Lower lobe of right lung (tissue), 2 donors: Measurements from ENCODE around the gene SAMD11. TPM values are rescaled to one million over a fixed set of nuclear protein-coding genes. Genes with fewer than 3 reads are reported as not detected.

Experiments
- ATAC-seq, 2 donors: fragments of 200-7000 bp; cut with Tn5 transposase; one replicate each; pipeline ENCODE4 v1.9.1; 2020 to 2022; ENCODE audit warnings: mild to moderate bottlenecking in 2 of 2, moderate library complexity in 2 of 2
- DNase-seq: peaks from one replicate; pipeline ENCODE4 v3.0.0-alpha.2; 2020
- H3K27ac ChIP-seq: fragments of 200-600 bp; one replicate; pipeline ENCODE4 v1.8.0; 2022
- H3K27me3 ChIP-seq: fragments of 200-600 bp; one replicate; pipeline ENCODE4 v1.8.0; 2022; ENCODE audit warnings: low read depth
- H3K36me3 ChIP-seq: fragments of 200-600 bp; one replicate; pipeline ENCODE4 v1.8.0; 2022; ENCODE audit warnings: mild to moderate bottlenecking
- H3K4me1 ChIP-seq: fragments of 200-600 bp; one replicate; pipeline ENCODE4 v1.8.0; 2022
- H3K4me3 ChIP-seq: fragments of 200-600 bp; one replicate; pipeline ENCODE4 v1.8.0; 2022; ENCODE audit warnings: mild to moderate bottlenecking
- H3K9me3 ChIP-seq: fragments of 200-600 bp; one replicate; pipeline ENCODE4 v1.8.0; 2022
- intact Hi-C: fragments of 100-400 bp; cut with DNase I; formaldehyde crosslinking; loops from one replicate; pipeline ENCODE4 v1.11.0; 2022
- total RNA-seq: library from RNA; stranded (reverse); fragmentation: NEBNext Ultra II Directional; extraction: Animal tissue kit (Norgen Biotek cat#: 25700); gene quantifications from one replicate; pipeline ENCODE4 v1.2.1, GENCODE V29; 2021
- TF ChIP-seq, protein P1 (sequence below): fragments of 200-600 bp; IDR thresholded peaks from one replicate; pipeline ENCODE4 v1.8.0; 2022; ENCODE audit warnings: antibody characterized with exemption, mild to moderate bottlenecking
- donor health status: DM: no; HTN: yes; CAD: no; lungs with severe emphysema.

The SAMD11 gene
- total RNA-seq, 1 donor from 2014 or later, result 2.2 TPM

DNA sequence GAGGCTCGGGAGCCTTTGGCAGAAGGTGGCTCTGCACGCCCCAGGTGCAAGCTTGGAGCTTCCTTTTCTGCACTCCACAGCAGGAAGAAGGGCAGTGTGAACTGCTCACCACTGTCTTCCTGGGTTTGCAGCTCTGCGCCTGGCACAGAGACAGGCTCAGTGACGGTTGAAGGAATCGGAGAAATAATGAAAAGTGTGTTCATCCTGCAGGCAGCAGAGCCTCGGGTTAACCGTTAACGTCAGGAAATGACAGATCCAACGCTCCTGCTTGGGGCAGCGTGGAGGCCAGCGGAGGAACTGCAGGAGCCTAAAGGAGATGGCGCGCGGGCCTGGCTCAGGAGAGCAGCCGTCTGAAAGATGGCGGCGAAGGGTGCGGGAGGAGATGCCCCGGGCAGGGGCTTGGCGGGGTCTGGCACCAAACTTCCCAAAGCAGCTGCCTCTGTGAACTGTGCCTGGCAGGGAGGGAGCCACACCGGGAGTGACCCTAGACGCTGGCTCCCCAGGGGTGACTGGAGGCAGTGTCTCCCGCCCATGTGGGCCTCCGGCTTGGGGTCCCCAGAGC, 10.9 kb upstream of the SAMD11 start:
- H3K4me3 ChIP-seq, result no peak overlapping the region
- peaks cover 78% of the 10 kb centered on the region for H3K27me3 ChIP-seq
- H3K36me3 ChIP-seq, result no peaks in the 10 kb centered on the region
- H3K27ac ChIP-seq, result no peak overlapping the region
- TF ChIP-seq, protein P1, sequence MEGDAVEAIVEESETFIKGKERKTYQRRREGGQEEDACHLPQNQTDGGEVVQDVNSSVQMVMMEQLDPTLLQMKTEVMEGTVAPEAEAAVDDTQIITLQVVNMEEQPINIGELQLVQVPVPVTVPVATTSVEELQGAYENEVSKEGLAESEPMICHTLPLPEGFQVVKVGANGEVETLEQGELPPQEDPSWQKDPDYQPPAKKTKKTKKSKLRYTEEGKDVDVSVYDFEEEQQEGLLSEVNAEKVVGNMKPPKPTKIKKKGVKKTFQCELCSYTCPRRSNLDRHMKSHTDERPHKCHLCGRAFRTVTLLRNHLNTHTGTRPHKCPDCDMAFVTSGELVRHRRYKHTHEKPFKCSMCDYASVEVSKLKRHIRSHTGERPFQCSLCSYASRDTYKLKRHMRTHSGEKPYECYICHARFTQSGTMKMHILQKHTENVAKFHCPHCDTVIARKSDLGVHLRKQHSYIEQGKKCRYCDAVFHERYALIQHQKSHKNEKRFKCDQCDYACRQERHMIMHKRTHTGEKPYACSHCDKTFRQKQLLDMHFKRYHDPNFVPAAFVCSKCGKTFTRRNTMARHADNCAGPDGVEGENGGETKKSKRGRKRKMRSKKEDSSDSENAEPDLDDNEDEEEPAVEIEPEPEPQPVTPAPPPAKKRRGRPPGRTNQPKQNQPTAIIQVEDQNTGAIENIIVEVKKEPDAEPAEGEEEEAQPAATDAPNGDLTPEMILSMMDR, result no peak
- no peaks in the 10 kb centered on the region for H3K4me1 ChIP-seq
- intact Hi-C loops, result no loop called here
- H3K9me3 ChIP-seq, result no peaks in the 10 kb centered on the region
- DNase-seq (peak; percentile 43), ATAC-seq (no peak)

DNA sequence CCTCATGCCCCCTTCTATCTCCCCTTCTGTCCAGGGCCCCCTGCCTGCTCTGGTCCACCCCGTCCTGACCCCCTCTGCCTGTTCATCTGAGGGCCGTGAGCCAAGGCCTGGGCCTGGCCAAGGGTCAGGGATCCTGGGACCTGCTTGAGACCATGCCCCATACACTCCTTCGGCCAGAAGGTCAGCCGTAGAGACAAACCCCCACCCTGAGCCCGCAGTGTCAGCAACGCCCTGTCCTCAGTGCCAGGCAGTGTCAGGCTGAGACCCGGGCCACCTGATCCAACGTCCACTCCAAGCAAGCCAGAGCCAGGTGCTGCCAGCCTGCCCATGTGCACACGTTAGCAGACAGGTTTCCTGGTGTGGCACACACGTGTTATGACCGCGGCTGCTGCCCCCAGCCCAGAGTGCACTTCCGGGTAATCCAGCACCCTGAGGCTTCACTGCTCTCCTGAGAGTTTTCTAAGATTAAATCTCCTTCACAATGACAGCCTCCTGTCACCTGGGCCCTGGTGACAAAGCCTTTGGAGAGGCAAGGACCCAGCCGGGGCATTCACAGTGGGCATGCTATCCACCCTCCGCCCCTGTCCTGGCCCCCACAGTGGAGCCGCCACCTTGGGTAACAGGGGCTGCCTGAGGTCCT, 10.1 kb upstream of the SAMD11 start:
- Histone ChIP-seq H3K27me3 (peaks cover 86% of the 10 kb centered on the region), H3K9me3 (no peaks in the 10 kb centered on the region), H3K27ac (no peak overlapping the region), H3K36me3 (no peaks in the 10 kb centered on the region), H3K4me3 (no peak overlapping the region), H3K4me1 (no peaks in the 10 kb centered on the region)
- intact Hi-C loops, result no loop called here
- ATAC-seq (no peak), DNase-seq (peak; percentile 44)
- TF ChIP-seq, protein P1, result no peak

DNA sequence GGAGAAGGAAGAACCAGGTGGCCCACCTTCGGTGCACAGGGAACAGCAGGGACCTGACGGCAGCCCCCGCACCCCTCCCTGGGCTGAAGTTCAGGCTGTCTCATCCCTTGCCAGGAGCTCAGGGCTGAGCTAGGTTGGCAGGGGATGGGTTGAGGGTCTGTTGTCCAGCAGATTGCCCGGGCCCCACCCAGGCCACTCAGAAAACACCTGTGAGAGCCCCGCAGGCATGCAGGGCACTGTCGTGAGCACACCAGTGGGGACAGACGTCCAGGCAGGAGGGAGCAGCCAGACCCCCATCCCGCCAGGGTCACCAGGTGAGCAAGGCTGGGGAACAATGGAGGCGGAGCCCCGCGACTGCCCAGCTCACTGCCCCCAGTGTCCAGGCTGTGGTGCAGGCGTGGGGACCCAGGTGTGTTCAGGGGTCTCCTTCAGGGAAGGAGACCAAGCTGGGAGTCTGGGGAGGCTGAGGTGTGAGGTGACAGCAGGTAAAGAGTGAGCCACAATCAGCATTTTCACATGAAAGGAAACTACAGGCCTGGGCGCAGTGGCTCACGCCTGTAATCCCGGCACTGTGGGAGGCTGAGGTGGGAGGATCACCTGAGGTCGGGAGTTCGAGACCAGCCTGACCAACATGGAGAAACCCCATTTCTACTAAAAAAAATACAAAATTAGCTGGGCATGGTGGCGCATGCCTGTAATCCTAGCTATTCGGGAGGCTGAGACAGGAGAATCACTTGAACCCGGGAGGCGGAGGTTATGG, 9.4 kb upstream of the SAMD11 start:
- ATAC-seq (no peak), DNase-seq (no peak)
- peaks cover 93% of the 10 kb centered on the region for H3K27me3 ChIP-seq
- H3K36me3 ChIP-seq, result no peaks in the 10 kb centered on the region
- intact Hi-C loops, result no loop called here
- no peak overlapping the region for H3K27ac ChIP-seq
- H3K9me3 ChIP-seq, result no peaks in the 10 kb centered on the region
- H3K4me3 ChIP-seq, result no peak overlapping the region
- no peaks in the 10 kb centered on the region for H3K4me1 ChIP-seq
- TF ChIP-seq, protein P1, result no peak

DNA sequence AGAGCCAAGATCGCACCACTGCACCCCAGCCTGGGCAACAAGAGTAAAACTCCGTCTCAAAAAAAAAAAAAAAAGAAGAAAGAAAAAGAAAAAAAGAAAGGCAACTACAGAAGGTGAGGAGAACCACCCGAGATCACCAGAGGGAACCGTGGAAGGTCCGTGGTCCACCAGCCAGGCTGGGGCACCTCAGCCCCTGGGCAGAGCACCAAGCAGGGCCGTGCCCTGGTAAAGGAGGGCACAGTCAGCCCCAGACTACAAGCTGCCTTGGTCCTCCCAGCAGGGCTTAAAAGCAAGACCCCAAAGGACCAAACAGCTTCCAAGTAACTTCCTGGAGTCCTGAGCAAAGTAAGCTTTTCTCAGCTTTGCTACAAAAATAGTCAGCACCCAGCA, 8.8 kb upstream of the SAMD11 start:
- Histone ChIP-seq H3K4me3 (no peak overlapping the region), H3K27me3 (peaks cover 98% of the 10 kb centered on the region), H3K4me1 (no peaks in the 10 kb centered on the region), H3K27ac (no peak overlapping the region), H3K36me3 (no peaks in the 10 kb centered on the region), H3K9me3 (no peaks in the 10 kb centered on the region)
- intact Hi-C loops, result no loop called here
- DNase-seq (no peak), ATAC-seq (no peak)
- TF ChIP-seq, protein P1, result no peak

DNA sequence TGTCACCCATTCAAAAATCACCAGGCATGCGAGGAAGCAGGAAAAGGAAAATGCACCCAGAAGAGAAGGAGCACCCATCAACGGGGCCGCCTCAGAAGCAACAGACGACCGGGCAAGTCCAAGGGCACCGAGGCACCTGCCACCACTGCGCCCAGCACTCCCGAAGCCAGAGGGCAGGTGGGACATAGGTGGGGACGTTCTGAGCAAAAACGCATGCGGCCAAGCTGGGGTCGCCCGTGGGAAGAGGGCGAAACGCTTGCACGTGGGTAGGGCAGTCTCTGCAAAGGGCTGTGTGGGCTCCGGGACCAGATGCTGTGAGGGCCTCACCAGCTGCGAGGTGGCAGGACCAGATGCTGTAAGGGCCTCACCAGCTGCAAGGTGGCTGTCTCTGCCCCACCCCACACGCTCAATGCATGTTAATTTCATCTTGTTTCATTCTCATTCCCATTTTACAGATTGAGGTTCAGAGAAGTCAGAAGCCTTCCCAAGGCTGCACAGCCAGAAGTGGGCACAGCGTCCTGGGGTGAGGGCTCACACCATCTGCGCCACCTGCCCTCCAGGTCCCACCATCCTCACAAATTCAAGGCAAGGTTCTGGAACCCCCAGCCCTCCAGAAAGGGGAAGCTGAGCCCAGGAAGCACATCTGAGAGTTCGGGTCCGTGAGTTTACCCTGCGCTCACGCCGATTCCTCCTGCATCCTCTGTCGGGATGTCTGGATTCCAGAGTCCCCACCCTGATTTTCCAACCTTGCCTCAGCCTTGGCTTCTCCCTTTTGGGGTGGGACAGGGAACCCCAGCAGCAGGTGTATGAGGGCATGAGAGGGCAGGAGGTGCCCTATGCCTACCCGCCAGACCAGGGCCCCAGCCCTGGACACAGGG, 8.2 kb upstream of the SAMD11 start:
- no peak for ATAC-seq
- H3K27me3 ChIP-seq, result peaks cover 99% of the 10 kb centered on the region
- TF ChIP-seq, protein P1, result no peak
- H3K9me3 ChIP-seq, result no peaks in the 10 kb centered on the region
- H3K36me3 ChIP-seq, result no peaks in the 10 kb centered on the region
- peaks cover 6% of the 10 kb centered on the region for H3K4me1 ChIP-seq
- H3K4me3 ChIP-seq, result no peak overlapping the region
- intact Hi-C loops, result no loop called here
- no peak overlapping the region for H3K27ac ChIP-seq
- DNase-seq, result peak; percentile 30
